GM21360 (cell line): ENCODE results near the gene PITPNC1.
"Not testable (repeated sequence)": the region's sequence is repeated elsewhere in the genome, so short reads cannot be mapped to it uniquely, and the experiment has no call there.

Source experiments
- ATAC-seq: cut with Tn5 transposase; IDR thresholded peaks from one replicate; pipeline ENCODE4 v1.9.1; 2021; ENCODE audit warnings: mild to moderate bottlenecking, moderate library complexity; ENCODE audit not compliant: unreplicated experiment

PITPNC1 gene

GRCh38 chr17:67666028-67666427 is 288.9 kb downstream of the PITPNC1 start:
- ATAC-seq: no peak

DNA sequence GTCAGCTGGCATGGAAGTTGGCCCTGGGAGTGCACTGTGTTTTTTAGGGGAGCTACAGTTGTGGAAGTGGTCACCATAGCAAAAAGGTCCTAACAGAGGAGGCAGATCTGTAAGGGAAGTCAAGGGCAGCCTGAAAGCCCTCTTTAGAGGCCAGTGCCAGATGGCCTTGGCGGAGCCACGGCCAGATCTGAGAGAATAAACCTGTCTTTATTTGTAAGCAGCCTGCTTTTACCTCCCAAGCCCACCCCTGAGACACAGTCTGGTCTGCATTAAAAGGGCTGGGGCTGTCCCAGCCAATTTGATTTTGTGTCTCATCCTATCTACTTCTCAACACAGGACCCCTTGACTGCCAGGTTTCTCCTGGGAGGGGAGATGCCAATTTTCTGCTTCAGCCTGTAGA is 289.6 kb downstream of the PITPNC1 start:
- ATAC-seq: no peak

DNA sequence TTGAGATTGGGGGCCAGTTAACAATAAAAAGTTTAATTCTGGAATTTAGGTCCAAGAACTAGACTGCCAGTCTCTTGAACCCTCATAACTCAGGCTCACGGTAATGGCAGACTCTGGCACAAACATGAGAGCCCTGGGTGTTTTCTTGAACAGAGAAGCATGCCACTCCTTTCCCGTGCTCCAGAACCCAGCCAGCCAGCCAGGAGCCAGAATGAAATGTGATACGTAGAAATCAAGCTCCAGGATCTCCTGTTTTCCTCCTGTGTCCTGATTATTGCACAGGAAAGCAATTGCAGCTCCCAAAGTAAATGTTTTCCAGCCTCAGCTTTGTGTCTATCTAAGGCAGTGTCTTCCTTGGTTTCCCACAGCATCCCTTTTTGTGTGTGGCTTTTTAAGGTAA is 294.4 kb downstream of the PITPNC1 start:
- no peak for ATAC-seq

- ATAC-seq: no peak
Measured at GRCh38 chr17:67672592-67673335, 295.7 kb downstream of the PITPNC1 start.

DNA sequence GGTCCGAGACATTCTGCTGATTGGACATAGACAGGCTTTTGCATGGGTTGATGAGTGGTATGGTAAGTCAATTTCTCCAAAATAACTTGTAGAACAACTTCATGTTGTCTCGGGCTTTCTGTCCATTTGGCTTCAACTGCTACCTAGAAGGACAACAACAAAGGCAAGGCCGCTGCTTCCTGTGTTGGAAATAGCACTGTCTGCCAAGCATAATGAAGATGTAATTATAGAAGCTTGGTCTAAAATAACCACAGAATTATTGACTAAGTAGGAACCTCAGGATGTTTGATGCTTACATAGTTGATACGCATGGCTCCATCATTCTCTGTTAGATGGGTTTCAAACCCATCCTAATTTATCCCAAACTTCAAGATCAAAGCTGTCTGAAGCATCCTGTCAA is 298.4 kb downstream of the PITPNC1 start:
- no peak for ATAC-seq

DNA sequence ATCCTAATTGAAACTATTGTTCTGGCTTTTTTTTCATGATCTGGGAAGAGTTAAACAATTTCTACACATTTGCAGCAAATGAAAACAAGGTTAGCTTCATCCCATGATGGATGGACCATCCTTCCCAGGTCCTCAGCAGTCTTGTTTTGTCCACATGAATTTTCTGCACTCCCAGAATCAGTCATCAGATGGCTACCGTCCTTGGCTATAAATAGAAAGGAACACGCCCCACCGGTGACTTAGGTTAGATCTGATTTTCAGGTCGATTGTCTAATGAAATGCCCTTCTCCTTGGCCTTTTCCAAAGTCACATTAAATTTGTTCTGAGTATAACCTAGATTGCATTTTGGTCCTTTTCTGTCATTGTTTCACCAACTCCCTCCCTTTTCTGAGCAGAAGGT is 299.2 kb downstream of the PITPNC1 start:
- ATAC-seq: no peak

DNA sequence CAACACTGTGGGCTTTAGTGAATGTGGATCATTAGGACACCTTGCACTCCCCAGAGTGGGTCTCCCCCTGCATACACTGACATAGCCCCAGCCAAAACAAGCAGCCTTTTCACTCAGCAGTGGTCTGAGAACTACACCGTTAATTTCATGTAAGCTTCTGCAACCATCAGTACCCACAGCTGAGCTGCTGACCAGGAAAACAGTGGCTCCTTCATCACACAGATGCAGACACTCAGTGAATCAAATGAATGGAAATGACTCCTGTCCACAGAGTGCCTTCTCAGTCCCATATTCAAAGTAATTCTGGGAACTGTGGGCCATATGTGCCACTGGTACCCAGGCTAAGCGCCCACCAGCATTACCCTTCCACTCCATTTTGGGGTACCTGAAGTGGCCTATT is 301.3 kb downstream of the PITPNC1 start:
- no peak for ATAC-seq

DNA sequence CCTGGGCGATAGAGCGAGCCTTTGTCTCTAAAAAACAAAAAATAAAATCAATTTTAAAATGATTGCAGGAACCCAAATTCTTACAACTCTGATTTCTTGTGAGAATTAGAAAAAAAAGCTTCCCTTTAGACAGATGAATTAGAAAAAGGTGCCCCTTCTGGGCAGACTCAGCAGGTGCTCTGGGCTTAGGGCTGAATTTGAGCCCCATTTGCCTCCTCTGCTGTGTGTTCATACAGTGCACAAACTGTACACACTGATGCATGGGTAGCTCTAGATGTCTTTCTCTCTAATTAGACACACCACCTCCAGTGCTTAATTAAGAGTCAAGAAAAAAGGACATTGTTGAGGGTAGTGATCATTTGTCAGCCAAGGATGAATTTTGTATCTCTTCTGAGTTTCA is 302.1 kb downstream of the PITPNC1 start:
- no peak for ATAC-seq

GRCh38 chr17:67679721-67680120 is 302.6 kb downstream of the PITPNC1 start:
- ATAC-seq: no peak

DNA sequence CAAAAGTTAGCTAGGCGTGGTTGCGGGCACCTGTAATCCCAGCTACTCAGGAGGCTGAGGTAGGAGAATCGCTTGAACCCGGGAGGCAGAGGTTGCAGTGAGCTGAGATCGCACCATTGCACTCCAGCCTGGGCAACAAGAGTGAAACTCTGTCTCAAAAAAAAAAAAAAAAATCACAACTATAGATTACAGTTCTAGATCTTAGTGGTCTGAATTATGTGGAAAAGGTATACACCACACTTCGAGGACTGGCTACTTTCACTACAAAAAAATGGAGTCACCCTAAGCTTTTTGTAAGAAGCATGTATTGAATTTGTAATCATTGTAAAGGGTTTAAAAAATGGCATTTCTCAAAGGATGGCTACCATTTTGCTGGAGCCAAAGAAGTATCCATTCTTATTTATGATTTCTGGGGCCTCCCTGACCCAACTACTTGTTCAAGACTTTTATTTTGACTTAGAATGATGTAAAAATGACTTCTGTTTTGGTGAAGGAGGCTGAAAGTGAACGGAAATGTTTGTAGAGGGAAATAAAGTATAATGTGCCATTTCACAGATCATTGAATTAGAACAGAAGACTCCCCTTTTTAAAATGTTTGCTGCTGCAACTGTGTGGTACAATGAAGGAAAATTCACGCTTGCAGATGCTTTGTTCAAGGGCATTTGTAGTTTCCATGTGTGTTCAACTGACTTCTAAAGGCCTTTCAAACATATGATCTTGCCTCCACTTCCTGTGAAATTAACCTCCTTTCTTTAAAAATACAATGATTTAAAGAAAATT is 303.6 kb downstream of the PITPNC1 start:
- no peak for ATAC-seq

DNA sequence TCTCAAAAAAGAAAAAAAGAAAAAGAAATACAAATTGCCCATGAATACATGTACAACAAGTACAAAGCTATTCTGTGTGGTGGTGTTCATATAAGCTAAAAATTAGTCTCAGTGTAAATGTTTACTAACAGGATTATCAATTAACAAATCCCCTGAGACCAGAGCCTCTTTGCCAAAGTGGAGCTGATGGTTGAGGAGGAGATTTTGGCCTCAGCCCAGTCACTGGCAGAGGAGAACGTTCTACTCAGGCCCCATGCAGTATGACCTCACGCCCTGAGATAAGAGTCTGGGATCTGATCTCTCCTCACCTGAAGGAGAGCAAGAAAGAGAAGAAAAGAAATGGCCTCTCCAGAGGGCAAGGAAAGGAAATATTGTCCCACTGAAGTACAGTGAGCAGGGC is 305.1 kb downstream of the PITPNC1 start:
- no peak for ATAC-seq

GRCh38 chr17:67685351-67685750 is 308.3 kb downstream of the PITPNC1 start:
- ATAC-seq: no peak

DNA sequence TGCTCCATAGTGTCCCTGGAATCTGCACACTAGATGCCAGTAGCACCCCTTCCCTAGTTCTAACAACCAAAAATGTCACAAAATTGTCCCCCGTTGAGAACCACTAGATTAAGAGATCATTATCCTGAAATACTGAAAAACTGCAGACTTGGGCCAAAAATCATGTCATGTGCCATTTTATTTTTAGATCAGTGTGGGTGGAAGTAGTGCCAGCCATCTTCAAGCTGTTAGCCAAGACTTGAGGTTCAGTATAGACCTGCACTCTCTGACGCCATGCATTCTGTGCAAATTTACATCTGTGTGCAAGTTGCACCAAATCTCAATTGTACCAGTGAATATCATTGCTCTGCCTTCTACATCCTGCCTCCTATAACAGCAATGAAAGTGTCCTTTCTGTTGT is 309.2 kb downstream of the PITPNC1 start:
- ATAC-seq: no peak

- no peak for ATAC-seq
Measured at GRCh38 chr17:67687511-67687910, 310.4 kb downstream of the PITPNC1 start.

- ATAC-seq: no peak
Measured at GRCh38 chr17:67689534-67690177, 312.6 kb downstream of the PITPNC1 start.

GRCh38 chr17:67693811-67694210 is 316.7 kb downstream of the PITPNC1 start:
- no peak for ATAC-seq

DNA sequence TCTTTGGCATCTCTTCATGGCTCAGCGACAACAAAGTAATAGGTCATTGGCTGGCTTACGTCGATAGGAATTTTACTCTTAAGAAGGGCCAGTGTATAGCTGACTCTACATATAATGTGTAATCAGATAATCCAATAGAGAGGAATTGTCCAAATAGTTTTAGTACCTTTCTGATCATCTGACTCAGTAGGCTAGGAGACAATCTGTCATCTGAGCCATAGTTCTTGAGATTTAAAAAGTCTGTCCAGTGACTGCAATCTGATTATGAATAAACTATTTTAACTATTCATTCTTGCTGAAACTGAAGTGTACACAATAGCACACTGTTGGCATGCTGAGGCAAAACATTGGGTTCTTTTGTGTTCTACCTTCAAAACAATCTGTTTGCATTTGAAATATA is 319.3 kb downstream of the PITPNC1 start:
- no peak for ATAC-seq

DNA sequence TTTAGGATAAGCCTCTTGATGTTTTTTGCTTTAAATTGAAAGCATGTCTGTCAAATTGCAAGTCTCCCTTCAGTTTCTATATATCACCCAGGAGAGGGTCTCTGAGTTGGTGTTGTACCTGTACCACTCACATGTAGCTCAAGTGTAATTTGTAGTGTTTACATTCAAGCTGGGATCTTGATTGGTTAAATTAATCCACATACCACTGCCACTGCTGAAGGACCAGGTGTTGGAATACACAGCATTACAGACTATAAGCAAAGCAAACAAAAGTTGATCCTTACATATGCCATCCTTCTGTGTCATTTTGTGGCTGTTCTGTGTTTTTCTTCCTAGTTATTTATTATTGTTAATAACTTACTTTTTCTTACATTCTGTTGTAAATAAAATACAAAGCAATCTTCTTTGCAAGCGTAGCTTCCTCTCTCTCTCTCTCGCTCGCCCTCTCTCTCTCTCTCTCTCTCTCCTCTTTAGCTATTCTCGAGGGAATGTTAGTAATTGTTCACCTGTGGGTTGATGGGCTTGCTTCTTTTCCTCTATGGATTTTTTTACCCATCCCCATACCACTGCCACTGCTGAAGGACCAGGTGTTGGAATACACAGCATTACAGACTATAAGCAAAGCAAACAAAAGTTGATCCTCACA is 319.9 kb downstream of the PITPNC1 start:
- ATAC-seq: no peak

DNA sequence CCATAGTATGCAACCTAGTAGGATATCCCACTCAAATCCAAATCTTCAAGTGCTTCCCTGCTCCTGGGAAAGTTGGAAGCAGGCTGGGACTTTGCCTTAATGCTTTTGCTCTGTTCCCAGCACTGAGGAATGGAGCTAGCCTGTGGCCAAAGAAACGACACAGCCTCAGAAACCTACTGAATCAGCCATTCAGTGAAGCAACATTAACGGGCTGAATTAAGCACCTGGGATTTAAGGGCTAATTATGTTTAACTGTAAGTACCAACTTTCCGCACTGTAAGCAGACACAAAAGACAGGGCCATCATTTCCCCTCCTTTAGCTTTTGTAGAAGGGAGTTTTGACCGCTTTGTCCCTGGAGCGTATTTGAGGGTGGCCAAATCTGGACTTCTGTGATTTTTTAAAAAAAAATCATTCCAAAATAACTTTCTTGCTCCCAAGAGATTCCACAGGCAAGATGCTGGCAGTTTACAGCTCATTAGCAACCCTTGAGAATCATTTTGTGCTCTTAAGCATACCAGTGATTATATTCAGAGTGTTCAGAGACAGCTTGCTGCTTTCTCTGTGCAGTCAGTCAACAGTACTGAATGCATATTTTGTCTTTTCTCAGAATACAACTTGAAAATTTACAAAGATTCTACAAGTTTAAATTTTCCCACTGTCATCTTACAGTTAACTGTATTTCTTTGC is 323.1 kb downstream of the PITPNC1 start:
- no peak for ATAC-seq

GRCh38 chr17:67700725-67701119 is 323.6 kb downstream of the PITPNC1 start:
- ATAC-seq: no peak

GRCh38 chr17:67702861-67703260 is 325.8 kb downstream of the PITPNC1 start:
- ATAC-seq: not testable (repeated sequence)
